ENCODE measurements around the gene ELSPBP1. TPM values are rescaled to one million over a fixed set of nuclear protein-coding genes. Genes with fewer than 3 reads are reported as not detected.

ELSPBP1 gene
- total RNA-seq, 4 donors from 2014 or later = not detected

DNA sequence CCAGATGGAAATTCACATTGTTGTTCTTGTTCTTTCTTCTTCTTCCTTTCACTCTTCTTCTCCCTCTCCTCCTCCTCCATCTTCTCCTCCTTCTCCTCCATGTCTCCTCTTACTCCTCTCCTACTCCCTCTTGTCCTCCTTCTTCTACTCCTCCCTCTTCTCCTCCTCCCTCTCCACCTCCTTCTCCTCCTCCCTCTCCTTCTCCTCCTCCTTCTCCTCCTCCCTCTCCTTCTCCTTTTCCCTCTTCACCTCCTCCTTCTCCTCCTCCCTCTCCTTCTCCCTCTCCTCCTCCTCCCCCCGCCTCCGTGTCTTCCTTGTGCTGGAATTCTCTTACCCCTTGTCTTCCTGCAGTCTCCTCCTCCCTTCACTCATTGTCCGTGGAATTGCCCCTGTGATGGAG is 31.0 kb downstream of the ELSPBP1 start:
- Histone ChIP-seq H3K4me3 (no peak overlapping the region), H3K27me3 (peaks cover 0 to 54% (median 0%) of the 10 kb centered on the region in 4 donors), H3K4me1 (no peaks in the 10 kb centered on the region), H3K9me3 (no peaks in the 10 kb centered on the region), H3K36me3 (no peaks in the 10 kb centered on the region), H3K27ac (no peak overlapping the region)
- intact Hi-C loops (cut with DNase I) = no loop called here
- TF ChIP-seq POLR2A (IDR thresholded peaks at IDR 0.05) = no peak
- TF ChIP-seq, protein P1, sequence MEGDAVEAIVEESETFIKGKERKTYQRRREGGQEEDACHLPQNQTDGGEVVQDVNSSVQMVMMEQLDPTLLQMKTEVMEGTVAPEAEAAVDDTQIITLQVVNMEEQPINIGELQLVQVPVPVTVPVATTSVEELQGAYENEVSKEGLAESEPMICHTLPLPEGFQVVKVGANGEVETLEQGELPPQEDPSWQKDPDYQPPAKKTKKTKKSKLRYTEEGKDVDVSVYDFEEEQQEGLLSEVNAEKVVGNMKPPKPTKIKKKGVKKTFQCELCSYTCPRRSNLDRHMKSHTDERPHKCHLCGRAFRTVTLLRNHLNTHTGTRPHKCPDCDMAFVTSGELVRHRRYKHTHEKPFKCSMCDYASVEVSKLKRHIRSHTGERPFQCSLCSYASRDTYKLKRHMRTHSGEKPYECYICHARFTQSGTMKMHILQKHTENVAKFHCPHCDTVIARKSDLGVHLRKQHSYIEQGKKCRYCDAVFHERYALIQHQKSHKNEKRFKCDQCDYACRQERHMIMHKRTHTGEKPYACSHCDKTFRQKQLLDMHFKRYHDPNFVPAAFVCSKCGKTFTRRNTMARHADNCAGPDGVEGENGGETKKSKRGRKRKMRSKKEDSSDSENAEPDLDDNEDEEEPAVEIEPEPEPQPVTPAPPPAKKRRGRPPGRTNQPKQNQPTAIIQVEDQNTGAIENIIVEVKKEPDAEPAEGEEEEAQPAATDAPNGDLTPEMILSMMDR (IDR thresholded peaks at IDR 0.05) = no peak
- no peak for DNase-seq
- WGBS, 2 donors = 64% methylated on average over 3 of the region's 3 CpGs

DNA sequence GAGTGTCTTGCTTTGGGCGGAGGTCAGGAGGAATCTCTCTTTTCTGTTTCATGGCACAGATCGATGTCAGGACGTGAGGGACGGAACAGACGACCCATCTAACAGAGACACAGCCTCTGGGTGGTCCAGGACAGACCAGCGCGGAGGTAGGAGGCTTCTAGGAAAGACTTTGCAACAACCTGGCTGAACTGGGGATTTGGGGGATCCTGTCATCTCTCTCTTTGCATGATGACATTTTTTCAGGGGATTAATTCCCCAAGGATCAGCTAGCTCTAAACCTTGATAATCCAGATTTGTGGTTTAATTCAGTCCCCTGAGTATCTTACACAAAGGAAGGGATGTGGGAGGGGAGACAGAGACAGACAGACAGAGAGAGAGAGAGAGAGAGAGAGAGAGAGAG is 35.0 kb downstream of the ELSPBP1 start:
- WGBS, 2 donors = 69 to 72% methylated on average over 5 to 7 of the region's 7 CpGs
- intact Hi-C loops (cut with DNase I) = no loop called here
- no peak for TF ChIP-seq POLR2A (IDR thresholded peaks at IDR 0.05)
- TF ChIP-seq, protein P1 (IDR thresholded peaks at IDR 0.05) = no peak

DNA sequence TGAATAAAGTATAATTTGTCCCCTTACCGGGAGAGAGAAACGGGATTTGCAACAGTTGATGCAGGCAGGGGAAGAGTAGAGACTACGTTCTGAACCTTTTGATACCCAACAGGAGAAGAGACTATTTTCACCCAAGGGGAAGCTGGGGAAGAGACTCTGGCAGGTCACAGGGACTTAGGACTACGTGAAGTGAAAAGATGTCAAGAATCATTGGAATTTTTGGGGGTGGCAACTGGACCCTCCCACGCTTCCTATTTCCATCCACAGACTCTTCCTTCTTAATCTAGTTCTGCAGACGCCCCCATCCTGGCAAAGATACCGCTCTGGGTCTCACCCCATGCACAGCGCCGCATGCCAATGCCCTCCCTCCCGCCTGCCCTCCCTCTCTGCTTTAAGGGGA is 35.6 kb downstream of the ELSPBP1 start:
- Histone ChIP-seq H3K36me3 (no peaks in the 10 kb centered on the region), H3K27ac (no peak overlapping the region), H3K4me1 (no peaks in the 10 kb centered on the region), H3K27me3 (peaks cover 0 to 42% (median 0%) of the 10 kb centered on the region in 4 donors), H3K9me3 (no peaks in the 10 kb centered on the region), H3K4me3 (no peak overlapping the region)
- intact Hi-C loops (cut with DNase I) = no loop called here
- TF ChIP-seq, protein P1 (IDR thresholded peaks at IDR 0.05) = no peak
- TF ChIP-seq POLR2A (IDR thresholded peaks at IDR 0.05) = no peak
- 53 to 70% methylated on average over 10 of the region's 10 CpGs for WGBS, 2 donors
- no peak for DNase-seq

More for the DNA sequence above, 35.0 kb downstream of the ELSPBP1 start:
- Histone ChIP-seq H3K27ac (no peak overlapping the region), H3K4me3 (no peak overlapping the region), H3K9me3 (no peaks in the 10 kb centered on the region), H3K4me1 (no peaks in the 10 kb centered on the region), H3K27me3 (peaks cover 0 to 49% (median 0%) of the 10 kb centered on the region in 4 donors), H3K36me3 (no peaks in the 10 kb centered on the region)
- no peak for DNase-seq

GRCh38 chr19:48033604-48034003 is 39.2 kb downstream of the ELSPBP1 start:
- 70 to 71% methylated on average over 5 of the region's 5 CpGs for WGBS, 2 donors
- peaks cover 0 to 4% (median 0%) of the 10 kb centered on the region in 3 donors for H3K9me3 ChIP-seq

GRCh38 chr19:48036765-48037164 is 42.3 kb downstream of the ELSPBP1 start:
- Histone ChIP-seq H3K36me3 (no peaks in the 10 kb centered on the region), H3K27me3 (peaks cover 0 to 12% (median 0%) of the 10 kb centered on the region in 4 donors), H3K4me3 (no peak overlapping the region), H3K4me1 (no peaks in the 10 kb centered on the region), H3K27ac (no peak overlapping the region), H3K9me3 (peaks cover 0 to 4% (median 0%) of the 10 kb centered on the region in 3 donors)
- 65 to 75% methylated on average over 2 of the region's 2 CpGs for WGBS, 2 donors
- TF ChIP-seq, protein P1 (IDR thresholded peaks at IDR 0.05) = no peak
- TF ChIP-seq POLR2A (IDR thresholded peaks at IDR 0.05) = no peak
- intact Hi-C loops (cut with DNase I) = no loop called here
- no peak for DNase-seq

More at GRCh38 chr19:48033604-48034003, 39.2 kb downstream of the ELSPBP1 start:
- Histone ChIP-seq H3K4me3 (no peak overlapping the region), H3K27me3 (peaks cover 0 to 25% (median 0%) of the 10 kb centered on the region in 4 donors), H3K27ac (no peak overlapping the region), H3K36me3 (no peaks in the 10 kb centered on the region), H3K4me1 (no peaks in the 10 kb centered on the region)
- no peak for DNase-seq
- intact Hi-C loops (cut with DNase I) = no loop called here
- TF ChIP-seq, protein P1 (IDR thresholded peaks at IDR 0.05) = no peak
- TF ChIP-seq POLR2A (IDR thresholded peaks at IDR 0.05) = no peak
